Activated B cell treated with CpG ODN at 0.5 μM for 24 hours (primary cell): ENCODE measurements around the gene FAM177A1. TPM values are rescaled to one million over a fixed set of nuclear protein-coding genes. Genes with fewer than 3 reads are reported as not detected.

Experiments
- ATAC-seq: fragments of 200-7000 bp; cut with Tn5 transposase; one replicate; pipeline ENCODE4 v1.10.0; 2021; ENCODE audit warnings: low read depth, mild to moderate bottlenecking, moderate library complexity
- CTCF ChIA-PET: fragments of 350-600 bp; sonication (Branson Sonifier 250); formaldehyde crosslinking; loops from one replicate; lab custom pipeline; 2021; ENCODE audit warnings: antibody characterized with exemption; lab: Charles Lee
- POLR2A ChIA-PET: fragments of 350-600 bp; sonication (Branson Sonifier 250); formaldehyde crosslinking; loops from one replicate; lab custom pipeline; 2021; ENCODE audit warnings: antibody characterized with exemption; lab: Charles Lee
- DNase-seq: peaks from one replicate; pipeline ENCODE4 v3.0.0; 2022
- H3K27ac Mint-ChIP-seq: one replicate; pipeline ENCODE4 v1.8.0; 2020; ENCODE audit warnings: mixed read lengths
- H3K27me3 Mint-ChIP-seq: one replicate; pipeline ENCODE4 v1.8.0; 2021; ENCODE audit warnings: mixed read lengths
- H3K36me3 Mint-ChIP-seq: one replicate; pipeline ENCODE4 v1.8.0; 2021; ENCODE audit warnings: low read depth, mixed read lengths
- H3K4me1 Mint-ChIP-seq: one replicate; pipeline ENCODE4 v1.8.0; 2021; ENCODE audit warnings: mixed read lengths
- H3K4me3 Mint-ChIP-seq: one replicate; pipeline ENCODE4 v1.8.0; 2020; ENCODE audit warnings: mild to moderate bottlenecking, mixed read lengths
- H3K9me3 Mint-ChIP-seq: one replicate; pipeline ENCODE4 v1.8.0; 2020; ENCODE audit warnings: mixed read lengths
- intact Hi-C: fragments of 100-400 bp; cut with micrococcal nuclease; formaldehyde crosslinking; loops from one replicate; pipeline ENCODE4 v1.15.1; 2024
- total RNA-seq: library from RNA; stranded (reverse); gene quantifications from 2 replicates; pipeline ENCODE4 v1.2.3, GENCODE V29; 2022
- TF ChIP-seq, protein P1 (sequence below): fragments of 200-600 bp; IDR thresholded peaks from one replicate; pipeline ENCODE4 v1.8.0; 2022; ENCODE audit warnings: antibody characterized with exemption, mild to moderate bottlenecking

Gene FAM177A1
- total RNA-seq, 1 donor from 2014 or later: 27.4 TPM

GRCh38 chr14:35042632-35043031, 3.4 kb upstream of the FAM177A1 start:
- ChIA-PET CTCF (no interaction called here), POLR2A (no interaction called here)
- no peaks in the 10 kb centered on the region for H3K27me3 Mint-ChIP-seq
- no peak overlapping the region for H3K27ac Mint-ChIP-seq
- TF ChIP-seq, protein P1, sequence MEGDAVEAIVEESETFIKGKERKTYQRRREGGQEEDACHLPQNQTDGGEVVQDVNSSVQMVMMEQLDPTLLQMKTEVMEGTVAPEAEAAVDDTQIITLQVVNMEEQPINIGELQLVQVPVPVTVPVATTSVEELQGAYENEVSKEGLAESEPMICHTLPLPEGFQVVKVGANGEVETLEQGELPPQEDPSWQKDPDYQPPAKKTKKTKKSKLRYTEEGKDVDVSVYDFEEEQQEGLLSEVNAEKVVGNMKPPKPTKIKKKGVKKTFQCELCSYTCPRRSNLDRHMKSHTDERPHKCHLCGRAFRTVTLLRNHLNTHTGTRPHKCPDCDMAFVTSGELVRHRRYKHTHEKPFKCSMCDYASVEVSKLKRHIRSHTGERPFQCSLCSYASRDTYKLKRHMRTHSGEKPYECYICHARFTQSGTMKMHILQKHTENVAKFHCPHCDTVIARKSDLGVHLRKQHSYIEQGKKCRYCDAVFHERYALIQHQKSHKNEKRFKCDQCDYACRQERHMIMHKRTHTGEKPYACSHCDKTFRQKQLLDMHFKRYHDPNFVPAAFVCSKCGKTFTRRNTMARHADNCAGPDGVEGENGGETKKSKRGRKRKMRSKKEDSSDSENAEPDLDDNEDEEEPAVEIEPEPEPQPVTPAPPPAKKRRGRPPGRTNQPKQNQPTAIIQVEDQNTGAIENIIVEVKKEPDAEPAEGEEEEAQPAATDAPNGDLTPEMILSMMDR: no peak
- H3K36me3 Mint-ChIP-seq: peaks cover 3% of the 10 kb centered on the region
- no peak for DNase-seq
- no peak for ATAC-seq
- no peaks in the 10 kb centered on the region for H3K9me3 Mint-ChIP-seq
- intact Hi-C loops: loop anchor here (10.0 kb wide), 1 partner anchor 492 kb away; the partner anchor contains the start of gene INSM2
- H3K4me1 Mint-ChIP-seq: peaks cover 21% of the 10 kb centered on the region
- H3K4me3 Mint-ChIP-seq: no peak overlapping the region

DNA sequence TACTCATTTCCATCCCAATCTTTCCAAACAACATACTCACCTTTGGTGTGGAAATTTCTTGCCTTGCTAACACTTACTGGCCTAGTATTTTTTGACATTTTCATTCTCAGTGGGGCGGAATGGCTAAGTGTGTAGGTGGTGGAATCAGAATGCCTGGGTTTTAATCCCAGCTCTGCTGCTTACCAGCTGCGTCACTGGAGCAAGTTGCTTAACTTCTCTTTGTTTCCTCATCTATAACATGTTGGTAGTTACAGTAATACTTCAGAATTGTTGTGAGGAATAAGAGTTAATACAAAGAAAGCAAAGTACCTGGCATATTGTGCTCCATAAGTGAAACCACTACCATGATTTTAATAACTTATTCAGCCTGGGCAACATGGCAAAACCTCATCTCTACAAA, 3.0 kb upstream of the FAM177A1 start:
- POLR2A ChIA-PET: no interaction called here
- TF ChIP-seq, protein P1: no peak
- Mint-ChIP-seq H3K36me3 (peaks cover 7% of the 10 kb centered on the region), H3K4me3 (no peak overlapping the region), H3K27ac (no peak overlapping the region), H3K4me1 (peaks cover 26% of the 10 kb centered on the region), H3K27me3 (no peaks in the 10 kb centered on the region), H3K9me3 (no peaks in the 10 kb centered on the region)
- intact Hi-C loops: loop anchor here (10.0 kb wide), 1 partner anchor 492 kb away; the partner anchor contains the start of gene INSM2
- CTCF ChIA-PET: no interaction called here
- ATAC-seq (no peak), DNase-seq (no peak)

DNA sequence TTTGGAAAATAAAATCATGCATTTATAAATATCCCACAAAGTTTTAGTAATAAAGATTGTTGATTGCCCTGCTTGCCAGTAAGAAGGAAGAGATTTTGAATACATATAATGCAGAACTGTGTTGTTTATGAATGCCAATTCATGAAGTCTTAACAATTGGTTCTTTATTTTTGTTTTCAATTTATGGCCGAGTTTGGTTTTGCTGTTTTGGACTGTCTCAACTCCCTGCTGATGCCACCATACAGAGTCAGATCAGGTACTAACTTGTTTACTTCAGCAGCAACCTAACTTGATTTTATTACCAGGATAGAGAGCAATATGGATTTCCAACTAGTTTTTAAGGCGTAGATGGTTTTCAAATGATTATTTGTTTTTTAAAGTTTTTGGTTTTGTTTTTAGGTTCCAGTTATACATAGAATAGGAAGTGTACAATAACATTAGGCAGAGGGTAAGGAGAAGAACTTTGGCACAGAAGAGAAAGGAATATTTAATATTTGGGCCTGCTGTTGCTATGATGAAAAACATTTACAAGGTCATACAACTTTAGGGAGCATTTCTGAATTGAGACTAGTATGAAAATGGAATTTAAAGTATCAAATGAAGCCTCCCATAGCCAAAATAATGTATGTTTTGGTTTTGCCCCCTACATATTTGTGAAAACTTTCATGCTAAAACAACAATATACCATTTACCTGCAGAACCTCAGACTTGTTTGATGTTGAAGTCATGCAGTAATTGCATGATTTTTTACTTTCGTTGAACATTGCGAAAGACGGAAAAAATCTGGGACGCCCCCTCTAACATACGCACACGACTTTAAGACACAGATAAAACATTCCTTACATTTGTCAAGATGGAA, 904 bp upstream of the FAM177A1 start:
- intact Hi-C loops: loop anchor here (5.0 to 10.0 kb wide), 2 partner anchors 490 to 782 kb away; partner anchors contain the start of genes BRMS1L and INSM2
- Mint-ChIP-seq H3K4me3 (peak overlapping the region; percentile 96), H3K9me3 (no peaks in the 10 kb centered on the region), H3K27me3 (no peaks in the 10 kb centered on the region), H3K4me1 (peaks cover 28% of the 10 kb centered on the region), H3K27ac (peak overlapping the region; percentile 97), H3K36me3 (peaks cover 11% of the 10 kb centered on the region)
- TF ChIP-seq, protein P1: no peak
- DNase-seq: no peak
- ChIA-PET CTCF (interaction anchor here (1.2 to 1.3 kb wide), 2 partner anchors 64 to 97 kb away, joined by 3 read pairs; no protein-coding TSS in a partner anchor), POLR2A (interaction anchor here (0.5 to 2.6 kb wide), 15 partner anchors 15 to 781 kb away, joined by 3 to 53 read pairs (median 6); partner anchors contain the start of genes BAZ1A, BRMS1L, CFL2 and NFKBIA)
- no peak for ATAC-seq

- Mint-ChIP-seq H3K27me3 (no peaks in the 10 kb centered on the region), H3K4me3 (peak overlapping the region; percentile 96), H3K27ac (peak overlapping the region; percentile 97), H3K4me1 (peaks cover 28% of the 10 kb centered on the region), H3K36me3 (peaks cover 15% of the 10 kb centered on the region), H3K9me3 (no peaks in the 10 kb centered on the region)
- no peak for DNase-seq
- POLR2A ChIA-PET: interaction anchor here (0.5 to 2.6 kb wide), 17 partner anchors 13 to 781 kb away, joined by 3 to 53 read pairs (median 4); partner anchors contain the start of genes BAZ1A, BRMS1L, CFL2 and NFKBIA
- CTCF ChIA-PET: interaction anchor here (1.2 to 1.3 kb wide), 2 partner anchors 64 to 97 kb away, joined by 3 read pairs; no protein-coding TSS in a partner anchor
- no peak for ATAC-seq
- TF ChIP-seq, protein P1: no peak
- intact Hi-C loops: loop anchor here (1.0 to 10.0 kb wide), 13 partner anchors 63 to 1275 kb away; partner anchors contain the start of genes BRMS1L, CFL2, INSM2 and MBIP
Measured at GRCh38 chr14:35045798-35046047, 349 bp upstream of the FAM177A1 start.
